Loucy (cell line): ENCODE measurements around the gene SERINC1.
"Not testable (repeated sequence)": the region's sequence is repeated elsewhere in the genome, so short reads cannot be mapped to it uniquely, and the experiment has no call there.

ENCODE experiments used
- CTCF ChIP-seq: fragments of 200-600 bp; sonication (generic); conservative IDR thresholded peaks from 2 replicates; pipeline ENCODE4 v1.5.1; 2014; ENCODE audit warnings: mild to moderate bottlenecking, antibody characterized with exemption, low read length
- EZH2phosphoT487 ChIP-seq: fragments of 200-600 bp; IDR thresholded peaks from 2 replicates; pipeline ENCODE4 v1.6.1; 2018; ENCODE audit warnings: antibody characterized with exemption, mild to moderate bottlenecking, moderate library complexity, borderline replicate concordance

DNA sequence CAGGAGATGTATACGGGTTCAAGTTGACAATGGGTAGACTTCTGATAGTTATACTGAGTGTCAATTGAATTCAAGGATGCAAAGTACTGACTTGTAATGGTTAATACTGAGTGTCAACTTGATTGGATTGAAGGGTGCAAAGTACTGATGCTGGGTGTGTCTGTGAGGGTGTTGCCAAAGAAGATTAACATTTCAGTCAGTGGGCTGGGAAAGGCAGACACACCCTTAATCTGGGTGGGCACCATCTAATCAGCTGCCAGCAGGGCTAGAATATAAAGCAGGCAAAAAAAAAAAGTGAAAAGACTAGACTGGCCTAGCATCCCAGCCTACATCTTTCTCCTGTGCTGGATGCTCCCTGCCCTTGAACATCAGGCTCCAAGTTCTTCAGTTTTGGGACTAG, 16.5 kb downstream of the SERINC1 start:
- TF ChIP-seq CTCF, EZH2phosphoT487: not testable (repeated sequence)
